CMK (cell line): Measurements from ENCODE around the gene CST7.

ENCODE experiments used
- DNase-seq: peaks from one replicate; pipeline ENCODE4 v3.0.0-alpha.2; 2010; ENCODE audit warnings: low read depth

The CST7 gene

DNA sequence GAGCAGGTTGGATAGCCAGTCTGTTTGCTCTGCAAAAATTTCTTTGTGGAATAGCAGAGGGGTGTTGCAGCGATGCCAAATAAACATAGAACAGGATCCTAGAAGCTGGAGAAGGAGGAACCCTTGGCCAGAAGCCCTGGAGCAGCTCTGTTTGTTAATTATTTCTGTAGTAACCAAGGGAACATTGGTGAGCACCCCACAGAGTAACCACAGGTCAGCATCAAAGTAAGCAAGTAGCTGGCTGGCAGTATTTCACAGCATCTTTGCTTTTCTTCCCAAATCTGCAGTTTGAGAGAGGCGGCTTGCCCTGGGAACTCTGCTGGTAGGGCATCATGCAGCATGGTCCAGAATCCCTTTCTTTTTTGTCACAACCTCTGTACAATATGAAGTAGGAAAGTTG lies 56.2 kb downstream of the CST7 start:
- DNase-seq = no peak

DNA sequence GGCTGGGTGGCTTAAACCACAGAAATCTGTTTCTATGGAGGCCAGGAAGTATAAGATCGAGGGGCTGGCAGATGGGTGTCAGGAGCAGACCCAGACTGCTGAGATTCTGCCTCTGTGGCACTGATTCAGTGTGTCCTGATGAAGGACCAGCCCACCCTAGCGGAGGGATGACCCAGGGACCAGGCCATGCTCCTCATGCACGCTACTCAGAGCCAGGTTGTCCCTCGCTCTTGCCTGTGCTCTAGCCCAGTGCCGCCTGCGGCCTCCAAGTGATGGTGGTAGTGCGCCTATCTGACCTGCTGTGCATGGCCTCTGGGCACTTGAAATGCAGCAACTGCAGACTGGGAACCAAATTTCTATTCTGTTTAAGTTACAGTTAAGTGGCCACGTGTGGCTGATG lies 56.6 kb downstream of the CST7 start:
- no peak for DNase-seq

DNA sequence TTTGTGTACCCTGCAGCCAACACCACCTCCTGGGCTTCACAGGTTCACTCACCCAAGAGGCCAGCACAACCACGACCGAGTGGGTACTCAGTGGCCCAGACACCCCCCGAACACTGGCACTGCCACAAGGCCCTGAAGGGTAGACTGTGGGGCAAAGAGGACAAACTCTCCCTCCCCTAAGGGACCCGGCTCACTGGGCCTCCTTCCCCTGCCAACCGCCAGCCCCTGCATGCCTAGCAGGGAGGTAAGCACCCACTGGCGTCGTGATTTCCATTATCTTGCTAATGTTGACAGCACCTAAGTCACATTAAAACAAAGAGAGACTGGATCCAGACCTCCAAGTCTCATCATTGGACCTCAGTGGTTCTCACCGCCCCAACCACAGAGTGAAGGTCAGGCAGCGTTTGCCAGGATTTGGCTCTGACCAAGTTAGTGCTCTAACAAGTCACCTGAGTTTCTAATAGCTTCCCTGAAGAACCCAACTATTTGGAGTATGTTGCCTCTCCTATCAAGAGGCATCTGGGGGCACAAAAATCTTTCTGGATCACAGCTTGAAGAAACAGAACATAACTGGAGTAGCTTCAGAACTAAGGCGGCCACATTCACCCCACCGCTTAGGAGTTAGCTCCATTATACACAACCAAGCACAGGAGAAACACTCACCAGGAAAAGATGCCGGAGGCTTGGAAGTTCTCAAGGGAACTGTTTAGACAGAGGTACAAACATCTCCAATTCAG lies 57.5 kb downstream of the CST7 start:
- DNase-seq = no peak

DNA sequence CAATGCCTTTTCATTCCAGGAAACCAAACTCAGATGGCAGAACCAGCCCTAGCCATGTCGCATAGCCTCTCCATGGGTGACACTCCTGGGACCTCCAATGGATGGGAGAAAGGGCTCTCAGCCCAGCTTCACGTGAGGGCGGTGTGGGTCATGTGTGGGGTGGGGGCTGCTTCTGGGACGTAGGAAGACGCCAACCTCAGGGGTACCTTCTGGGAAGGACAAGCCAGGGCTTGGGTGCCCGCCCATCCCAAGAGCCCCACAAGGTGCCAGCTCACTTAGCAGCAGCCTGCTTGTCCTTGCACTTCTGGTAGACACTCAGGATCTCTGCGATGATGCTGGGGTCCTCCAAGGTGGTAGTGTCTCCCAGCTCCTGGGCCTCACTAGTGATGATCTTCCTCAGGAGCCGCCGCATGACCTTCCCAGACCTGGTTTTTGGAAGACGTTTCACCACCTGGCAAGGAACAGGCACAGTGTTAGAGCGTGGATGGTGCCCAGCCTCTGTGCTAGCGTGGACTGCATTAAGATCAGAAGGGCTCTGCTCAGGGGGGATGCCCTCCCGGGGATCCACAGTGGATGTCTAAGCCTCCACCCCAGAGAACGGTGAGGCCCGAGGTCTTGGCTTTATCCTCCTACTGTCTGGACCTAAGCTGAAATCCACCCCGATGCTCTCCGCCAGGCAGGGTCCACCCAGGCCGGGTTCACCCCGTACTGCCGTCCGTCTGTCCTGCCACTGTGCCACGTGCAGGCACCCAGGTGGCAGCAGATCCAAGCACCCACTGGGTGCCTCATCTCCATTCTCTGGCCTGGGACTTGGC lies 58.6 kb downstream of the CST7 start:
- no peak for DNase-seq

DNA sequence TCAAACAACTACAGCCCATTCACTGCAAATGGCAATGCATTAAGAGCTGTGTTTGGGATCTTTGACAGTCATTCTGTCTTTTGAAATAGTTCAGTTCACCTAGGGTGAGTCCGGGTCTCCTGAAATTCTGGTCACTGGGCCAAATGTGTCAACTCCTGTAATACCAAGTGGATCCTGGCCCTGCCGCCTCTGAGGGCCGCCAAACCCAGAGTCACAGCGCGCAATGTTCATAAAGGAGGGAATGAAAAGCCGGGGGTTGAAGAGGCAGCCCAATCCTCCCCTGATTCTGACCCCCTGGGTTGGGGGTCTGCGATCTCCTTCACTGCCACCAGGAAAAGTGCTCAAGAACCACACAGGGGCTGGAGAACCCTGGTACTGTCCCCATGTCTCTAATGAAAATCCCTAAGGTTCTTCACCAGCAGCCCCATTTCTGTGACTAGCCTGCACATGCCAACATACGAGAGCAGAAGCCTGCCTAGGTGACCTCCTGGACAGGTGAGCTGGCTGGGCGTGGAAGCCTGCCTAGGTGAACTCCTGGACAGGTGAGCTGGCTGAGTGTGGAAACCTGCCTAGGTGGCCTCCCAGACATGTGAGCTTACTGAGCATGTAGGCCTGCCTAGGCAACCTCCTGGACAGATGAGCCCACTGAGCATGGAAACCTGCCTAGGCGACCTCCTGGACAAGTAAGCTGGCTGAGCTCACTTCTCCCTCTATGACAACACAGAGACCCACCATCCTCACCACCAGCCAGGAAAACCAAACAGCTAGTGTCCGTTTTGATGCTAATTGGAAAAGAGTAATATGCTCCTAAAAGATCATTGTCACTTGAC lies 59.5 kb downstream of the CST7 start:
- DNase-seq = no peak
